Islet precursor cell (in vitro differentiated cells): Measurements from ENCODE around the gene ZYG11A.
A peak's percentile ranks its signal among the peaks of the same experiment; 100 is the strongest.

Experiments used
- DNase-seq: peaks from one replicate; pipeline ENCODE4 v3.0.0-alpha.2; 2018

The ZYG11A gene

DNA sequence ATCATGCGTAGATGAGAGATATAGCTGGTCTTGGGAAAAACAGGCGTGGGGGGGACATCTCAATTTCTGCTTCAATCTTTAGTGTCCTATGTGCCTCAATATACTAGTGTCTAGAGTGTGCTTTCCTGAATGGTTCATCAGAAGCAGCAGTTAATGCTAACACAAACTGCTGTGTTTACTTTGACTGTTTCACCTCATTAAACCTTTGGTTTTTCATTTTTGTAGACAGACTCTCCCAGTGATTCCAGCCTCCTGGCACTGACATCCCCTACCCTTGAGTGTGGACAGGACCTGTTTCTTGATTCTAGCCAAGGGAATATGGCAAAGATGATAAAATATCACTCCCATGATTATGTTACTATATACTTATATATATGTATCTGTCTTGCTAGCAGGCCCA, 37.6 kb downstream of the ZYG11A start:
- peak; percentile 12 for DNase-seq

DNA sequence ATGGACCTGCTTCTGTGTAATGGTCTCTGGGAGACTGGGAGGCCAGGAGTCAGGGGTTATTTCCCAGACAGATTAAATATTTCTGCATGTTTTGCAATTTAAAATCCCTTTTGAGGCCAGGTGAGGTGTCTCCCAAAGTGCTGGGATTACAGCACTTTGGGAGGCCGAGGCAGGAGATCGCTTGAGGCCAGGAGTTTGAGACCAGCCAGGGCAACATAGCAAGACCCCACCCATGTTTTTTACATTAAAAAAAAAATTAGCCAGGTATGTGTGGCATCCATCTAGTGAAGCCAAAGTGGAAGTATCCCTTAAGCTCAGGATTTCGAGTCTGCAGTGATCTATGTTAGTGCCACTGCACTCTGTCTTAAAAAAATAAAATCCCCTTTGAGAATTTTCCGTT, 44.9 kb downstream of the ZYG11A start:
- DNase-seq: no peak

DNA sequence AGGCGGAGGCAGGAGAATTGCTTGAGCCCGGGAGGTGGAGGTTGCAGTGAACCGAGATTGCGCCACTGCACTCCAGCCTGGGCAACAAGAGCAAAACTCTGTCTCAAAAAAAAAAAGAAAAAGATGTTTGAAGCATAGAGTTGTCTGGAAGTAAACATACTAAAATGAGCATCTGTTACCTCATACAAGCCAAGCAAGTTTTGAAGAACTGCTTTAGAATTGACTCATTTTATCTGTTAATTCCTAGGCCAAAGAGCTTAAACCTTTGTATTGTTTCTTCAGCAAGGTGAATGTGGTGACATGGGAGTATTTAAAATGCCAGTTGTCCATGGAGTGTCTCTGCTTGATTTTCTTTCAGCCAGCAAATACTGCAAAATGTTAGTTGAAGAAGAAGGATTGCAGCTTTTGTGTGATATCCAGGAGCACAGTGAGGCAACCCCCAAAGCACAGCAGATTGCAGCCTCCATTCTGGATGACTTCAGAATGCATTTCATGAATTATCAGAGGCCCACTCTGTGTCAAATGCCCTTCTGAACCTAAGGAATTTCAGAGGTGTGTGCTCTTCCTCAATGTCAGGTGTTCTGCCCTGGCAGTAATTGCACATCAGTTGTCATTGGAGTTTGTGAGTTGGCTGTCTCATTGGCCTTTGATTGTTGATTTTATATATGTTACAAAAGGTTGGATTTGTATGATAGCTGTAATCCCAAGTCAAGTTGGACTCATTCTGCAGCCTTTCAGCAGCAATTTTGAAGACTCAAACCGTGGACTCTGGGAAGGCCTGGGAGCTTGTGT, 50.1 kb downstream of the ZYG11A start:
- DNase-seq: no peak

- no peak for DNase-seq
Observed at GRCh38 chr1:52899445-52899894, 56.9 kb downstream of the ZYG11A start.

DNA sequence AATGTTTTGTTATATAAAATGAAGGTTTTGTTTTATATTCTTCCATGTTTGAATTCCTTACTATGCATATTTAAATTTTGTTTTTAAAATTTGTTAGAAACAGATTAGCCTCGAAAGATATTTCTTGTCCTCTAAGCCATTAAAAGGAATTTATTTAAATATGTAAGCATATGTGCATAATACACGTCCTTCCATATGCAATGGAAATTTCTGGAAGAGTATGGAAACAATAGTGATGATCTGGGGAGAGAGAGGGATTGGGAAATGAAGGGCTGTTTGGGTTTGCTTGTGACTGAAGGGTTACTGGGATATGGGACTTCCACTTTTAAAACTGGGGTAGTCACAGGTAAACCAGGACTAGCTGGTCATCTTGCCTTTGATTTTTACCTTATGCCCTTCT, 57.8 kb downstream of the ZYG11A start:
- DNase-seq: no peak

DNA sequence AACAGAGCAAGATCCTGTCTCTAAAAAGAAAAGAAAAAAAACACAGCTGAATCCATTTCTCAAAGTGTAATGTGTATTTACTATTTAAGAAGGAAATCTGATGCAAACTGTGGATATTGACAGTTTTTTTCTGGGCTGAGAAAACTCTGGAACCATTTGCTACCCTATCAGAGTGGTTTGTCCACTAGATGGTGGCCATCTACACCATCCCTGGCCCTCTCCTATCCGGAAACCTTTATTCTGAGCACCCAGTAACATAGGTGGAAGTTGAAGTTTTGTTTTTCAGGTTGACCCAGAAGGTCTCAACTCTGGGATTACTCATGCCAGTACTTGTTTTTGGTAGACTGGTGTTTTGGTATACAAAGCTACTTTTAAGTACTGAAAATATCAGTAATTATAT, 58.8 kb downstream of the ZYG11A start:
- DNase-seq: no peak

DNA sequence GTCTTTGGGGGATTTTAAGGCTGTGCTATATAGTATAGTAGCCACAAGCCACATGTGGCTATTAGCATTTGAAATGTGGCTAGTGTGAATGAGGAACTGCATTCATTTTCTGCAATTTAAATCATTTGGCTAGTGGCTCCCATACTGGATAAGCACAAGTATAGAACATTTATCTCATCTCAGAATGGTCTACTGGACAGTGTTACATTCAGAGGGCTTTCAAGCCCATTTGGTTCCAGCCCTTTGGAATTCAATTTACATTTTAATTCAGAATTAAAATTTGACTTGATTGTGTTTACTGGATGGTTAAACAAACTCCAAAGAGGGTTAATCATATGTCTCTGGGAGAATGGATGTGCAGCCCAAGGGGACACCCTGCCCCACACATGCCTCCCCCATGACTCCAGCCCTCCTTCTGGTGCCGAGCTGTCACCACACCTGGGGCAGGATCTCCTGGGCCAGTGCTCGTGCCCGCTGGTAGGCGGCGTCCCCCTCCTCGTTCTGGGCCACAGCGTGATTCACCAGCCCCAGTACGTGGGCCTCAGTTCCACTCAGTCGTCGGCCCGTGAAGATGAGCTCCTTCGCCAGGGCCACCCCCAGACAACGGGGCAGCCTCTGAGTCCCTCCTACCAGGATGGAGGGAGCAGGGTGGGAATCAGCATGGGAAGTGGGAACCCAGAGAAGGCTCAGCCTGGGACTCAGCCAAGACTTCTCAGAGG, 61.8 kb downstream of the ZYG11A start:
- DNase-seq: no peak

DNA sequence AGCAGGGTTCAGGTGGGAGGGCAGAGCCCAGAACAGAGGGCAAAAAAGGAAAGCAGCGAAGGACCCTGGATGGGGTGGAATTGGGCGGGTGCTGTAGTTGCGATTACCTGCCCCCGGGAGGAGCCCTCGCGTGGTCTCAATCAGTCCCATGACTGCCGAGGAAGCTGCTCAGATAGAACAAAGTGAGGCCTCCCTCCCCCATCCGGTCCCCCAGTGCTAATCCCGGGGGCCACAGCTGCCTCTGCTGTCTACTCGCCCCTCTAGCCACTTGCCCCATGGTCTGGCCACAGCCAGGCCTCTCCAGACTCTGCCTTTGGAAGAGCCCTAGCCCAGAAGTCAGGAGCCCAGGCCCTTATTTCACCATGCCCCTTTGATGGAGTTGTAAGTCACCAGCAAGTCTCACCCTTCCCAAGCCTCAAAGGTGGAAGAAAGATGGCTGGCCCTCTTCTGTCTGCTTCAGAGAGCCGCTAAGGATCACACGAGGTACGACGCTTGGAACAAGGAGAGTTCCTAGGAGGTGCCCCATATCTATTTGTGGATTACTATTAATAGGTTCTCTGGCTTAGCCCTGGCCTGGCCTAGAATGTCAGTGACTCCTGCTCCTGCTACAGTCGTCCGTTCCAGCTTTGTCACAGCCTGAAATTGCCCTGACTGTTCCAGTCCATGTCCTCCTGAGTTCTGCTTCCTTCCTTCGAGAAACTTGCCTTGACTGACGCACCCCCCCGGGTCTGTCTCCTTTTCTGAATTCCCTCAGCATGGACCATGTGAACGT, 62.6 kb downstream of the ZYG11A start:
- DNase-seq: no peak

DNA sequence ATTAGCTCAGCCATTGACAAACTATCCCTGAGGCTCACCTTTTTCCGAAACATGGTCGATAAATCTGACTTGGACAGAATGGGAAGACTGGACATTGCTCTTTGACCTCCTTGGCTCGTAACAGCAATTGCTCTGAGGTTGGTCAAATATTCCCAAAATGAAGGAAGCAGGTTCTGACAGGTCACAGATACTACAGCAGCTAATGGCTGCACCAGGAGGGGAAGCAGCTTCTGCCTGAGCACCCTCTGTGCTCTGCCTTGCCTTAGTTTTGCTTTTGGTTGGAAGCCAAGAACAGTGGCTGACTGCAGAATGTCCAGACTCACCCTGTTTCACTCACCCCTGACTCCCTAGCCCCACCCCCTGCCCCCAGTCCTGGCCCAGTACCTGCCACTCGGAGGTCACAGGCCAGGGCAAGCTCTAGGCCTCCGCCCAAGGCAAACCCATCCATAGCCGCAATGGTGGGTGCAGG, 63.6 kb downstream of the ZYG11A start:
- no peak for DNase-seq

DNA sequence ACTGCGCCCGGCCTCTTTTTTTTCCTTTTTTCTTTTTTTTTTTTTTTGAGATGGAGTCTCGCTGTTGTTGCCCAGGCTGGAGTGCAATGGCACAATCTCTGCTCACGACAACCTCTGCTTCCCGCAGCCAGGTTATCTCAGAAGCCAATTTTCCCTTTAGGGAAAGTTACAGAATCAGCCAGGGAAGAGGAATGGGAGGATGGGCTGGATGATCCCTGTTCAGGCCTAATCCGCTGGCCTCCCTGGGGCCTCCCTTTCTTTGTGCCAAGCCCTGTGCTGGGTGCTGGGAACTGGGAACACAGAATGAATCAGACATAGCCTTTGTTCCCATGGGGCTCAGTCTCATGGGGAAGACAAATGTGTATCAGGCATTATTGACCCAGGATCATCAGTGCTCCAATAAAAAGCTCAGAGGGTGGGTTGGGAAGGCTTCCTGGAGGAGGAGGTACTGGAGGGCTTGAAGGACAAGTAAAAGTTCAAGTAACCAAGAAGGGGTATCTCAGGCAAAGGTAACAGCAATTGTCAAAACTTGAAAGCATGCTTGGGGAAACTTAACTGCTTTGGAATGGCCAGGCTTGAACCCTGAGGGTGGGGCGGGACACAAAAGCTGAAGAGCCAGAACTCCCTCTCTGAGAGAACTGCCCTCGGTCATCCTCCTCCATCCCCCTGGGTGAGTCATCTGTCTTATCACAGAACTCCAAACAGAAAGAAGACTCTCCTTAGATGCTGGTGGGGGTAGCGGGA, 64.7 kb downstream of the ZYG11A start:
- DNase-seq: peak; percentile 88

- DNase-seq: no peak
Observed at GRCh38 chr1:52907812-52908153, 65.2 kb downstream of the ZYG11A start.

DNA sequence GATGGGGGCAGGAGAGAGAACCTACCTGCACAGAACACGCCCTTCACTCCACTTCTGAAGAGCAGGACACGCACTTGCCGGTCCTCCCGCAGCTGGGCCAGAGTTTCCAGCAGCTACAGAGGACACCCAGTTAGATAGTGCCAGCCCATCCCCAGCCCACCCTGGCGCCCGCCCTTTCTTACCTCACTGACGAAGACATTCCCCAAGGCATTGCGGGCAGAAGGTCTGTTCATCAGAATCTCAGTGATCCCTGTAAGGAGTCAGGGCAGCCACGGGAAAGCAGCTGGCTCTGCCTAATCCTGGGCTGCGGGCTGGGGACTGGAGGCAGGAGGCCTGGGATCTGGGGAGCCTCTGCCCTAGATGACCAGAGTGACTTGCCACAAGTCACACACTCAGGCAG, 69.0 kb downstream of the ZYG11A start:
- DNase-seq: peak; percentile 55

DNA sequence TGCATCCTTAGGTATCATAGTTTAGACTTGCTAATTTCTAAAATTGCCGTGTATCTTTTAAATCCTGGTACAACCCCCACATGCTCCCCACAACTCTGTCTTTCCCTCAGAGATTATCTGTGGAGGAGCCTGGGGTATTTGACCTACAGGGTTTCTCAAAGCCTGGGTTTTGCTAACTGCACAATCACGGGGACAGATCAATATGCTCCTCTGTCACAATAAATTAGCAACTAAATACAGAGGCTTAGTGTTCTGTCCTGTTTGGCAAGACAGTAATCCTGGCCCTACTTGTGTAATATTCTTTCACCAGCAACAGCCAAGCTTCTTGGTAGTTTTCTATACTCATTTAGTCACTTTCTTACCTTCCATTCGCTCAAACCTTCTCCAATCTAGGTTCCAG, 70.5 kb downstream of the ZYG11A start:
- no peak for DNase-seq

DNA sequence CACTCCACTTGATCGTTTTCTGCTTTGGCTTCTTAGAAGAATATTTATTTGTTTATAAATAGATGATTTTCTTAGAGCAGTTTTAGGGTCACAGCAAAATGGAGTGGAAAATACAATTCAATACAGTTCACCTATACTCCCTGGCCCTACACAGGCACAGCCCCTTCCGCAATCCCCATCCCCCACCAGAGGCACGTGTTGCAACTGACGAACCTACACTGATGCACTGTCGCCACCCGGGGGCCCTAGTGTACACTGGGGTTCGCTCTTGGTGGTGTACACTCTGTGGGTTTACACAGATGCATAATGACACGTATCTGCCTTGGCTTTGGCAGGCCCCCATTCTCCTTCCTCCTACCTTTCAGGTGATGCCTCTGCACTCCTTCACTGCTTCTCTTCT, 71.0 kb downstream of the ZYG11A start:
- DNase-seq: no peak

GRCh38 chr1:52914463-52914862, 71.9 kb downstream of the ZYG11A start:
- no peak for DNase-seq

- no peak for DNase-seq
Observed at GRCh38 chr1:52915211-52915854, 72.8 kb downstream of the ZYG11A start.

- no peak for DNase-seq
Observed at GRCh38 chr1:52915855-52916220, 73.3 kb downstream of the ZYG11A start.

GRCh38 chr1:52916241-52916975, 73.8 kb downstream of the ZYG11A start:
- no peak for DNase-seq

DNA sequence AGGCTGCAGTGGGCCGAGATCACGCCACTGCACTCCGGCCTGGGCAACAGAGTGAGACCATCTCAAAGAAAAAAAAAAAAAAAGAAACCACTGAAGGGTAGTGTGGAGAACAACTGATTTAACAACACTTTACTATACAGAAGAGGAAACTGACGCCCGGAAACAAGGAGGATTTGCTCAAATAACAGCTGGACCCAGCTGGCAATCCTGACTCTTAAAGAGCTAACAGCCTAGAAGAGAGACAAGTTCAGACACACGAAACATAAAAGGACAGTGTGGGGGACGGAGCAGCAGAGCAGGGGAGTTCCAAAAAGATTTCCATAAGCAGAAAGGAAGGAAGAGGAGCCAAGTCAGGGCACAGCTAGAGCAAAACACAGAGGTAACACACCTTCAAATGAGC, 74.6 kb downstream of the ZYG11A start:
- no peak for DNase-seq

DNA sequence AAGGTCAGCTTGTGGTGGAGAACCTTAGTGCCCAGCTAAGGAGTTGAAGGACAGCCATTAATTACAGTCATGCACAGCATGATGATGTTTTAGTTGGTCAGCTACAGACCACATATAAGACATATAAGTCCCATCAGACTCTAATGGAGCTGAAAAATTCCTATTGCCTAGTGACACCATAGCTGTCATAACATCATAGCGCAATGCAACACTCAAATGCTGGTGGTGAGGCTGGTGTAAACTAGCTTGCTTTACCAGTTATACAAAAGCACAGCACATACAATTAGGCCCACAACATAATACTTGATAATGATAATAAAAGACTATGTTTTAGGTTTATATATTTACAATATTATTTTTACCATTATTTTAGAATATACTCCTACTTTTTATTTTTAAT, 75.0 kb downstream of the ZYG11A start:
- no peak for DNase-seq

DNA sequence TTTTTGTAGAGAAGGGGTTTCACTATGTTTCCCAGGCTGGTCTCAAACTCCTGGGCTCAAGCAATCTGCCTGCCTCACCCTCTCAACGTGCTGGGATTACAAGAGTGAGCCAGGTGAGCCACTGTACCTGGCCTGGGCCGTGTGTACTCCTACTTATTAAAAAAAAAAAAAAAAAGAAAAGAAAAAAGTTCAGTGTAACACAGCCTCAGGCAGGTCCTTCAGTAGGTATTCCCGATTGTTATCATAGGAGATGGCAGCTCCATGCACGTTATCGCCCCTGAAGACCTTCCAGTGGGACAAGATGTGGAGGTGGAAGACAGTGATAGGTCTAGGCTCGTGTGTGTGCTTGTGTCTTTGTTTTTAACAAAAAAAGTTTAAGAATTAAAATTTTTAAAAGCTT, 75.6 kb downstream of the ZYG11A start:
- DNase-seq: no peak
